Breast epithelium (tissue), 4 donors: ENCODE measurements around the gene PTPN4. TPM values are rescaled to one million over a fixed set of nuclear protein-coding genes. Genes with fewer than 3 reads are reported as not detected.

Experiments used
- DNase-seq, 2 donors: peaks; one replicate each; pipeline ENCODE4 v3.0.0-alpha.2; 2019; ENCODE audit warnings: low spot score in 2 of 2
- H3K27ac ChIP-seq, 2 donors: fragments of 200-600 bp; sonication (generic) in 1 of 2; one replicate each; pipeline ENCODE4 v1.5.1; 2016 to 2019; ENCODE audit warnings: mild to moderate bottlenecking in 1 of 2
- H3K27me3 ChIP-seq, 2 donors: fragments of 200-600 bp; sonication (generic) in 1 of 2; one replicate each; pipeline versions ENCODE4 v1.5.1 to v1.6.0; 2017 to 2019; ENCODE audit warnings: control low read depth in 1 of 2, mild to moderate bottlenecking in 1 of 2
- H3K36me3 ChIP-seq: fragments of 200-600 bp; one replicate; pipeline ENCODE4 v1.5.1; 2019
- H3K4me1 ChIP-seq, 2 donors: fragments of 200-600 bp; sonication (generic); one replicate each; pipeline ENCODE4 v1.5.1; 2016 to 2019; ENCODE audit warnings: control low read depth in 1 of 2
- H3K4me3 ChIP-seq, 3 donors: fragments of 200-600 bp; sonication (generic); 1 replicate in 2 of 3; 2 replicates in 1 of 3; pipeline ENCODE4 v1.5.1; 2016 to 2019; ENCODE audit warnings: mild to moderate bottlenecking in 3 of 3, moderate library complexity in 2 of 3
- H3K9me3 ChIP-seq, 2 donors: fragments of 200-600 bp; sonication (generic) in 1 of 2; one replicate each; pipeline ENCODE4 v1.5.1; 2016 to 2019; ENCODE audit warnings: control low read depth in 1 of 2
- CTCF ChIP-seq, 3 donors: fragments of 450-650 bp; IDR thresholded peaks; one replicate each; pipeline ENCODE4 v1.5.1; 2016 to 2017; ENCODE audit warnings: antibody characterized with exemption in 3 of 3, mild to moderate bottlenecking in 3 of 3, moderate library complexity in 3 of 3
- POLR2A ChIP-seq: fragments of 450-650 bp; IDR thresholded peaks from one replicate; pipeline ENCODE4 v1.6.1; 2016; ENCODE audit warnings: antibody characterized with exemption, mild to moderate bottlenecking, moderate library complexity
- POLR2AphosphoS5 ChIP-seq, 3 donors: sonication (generic); formaldehyde crosslinking; IDR thresholded peaks; one replicate each; pipeline ENCODE4 v1.6.1; 2017; ENCODE audit warnings: antibody characterized with exemption in 3 of 3
- intact Hi-C: fragments of 100-400 bp; cut with DNase I; formaldehyde crosslinking; loops from one replicate; pipeline ENCODE4 v1.15.1; 2023; ENCODE audit warnings: low total_unique reads
- total RNA-seq, 3 donors: library from RNA; depleted of rRNA; stranded (reverse); fragments of >200 nt; gene quantifications; one replicate each; pipeline ENCODE4 v1.1.0, GENCODE V29; 2016

PTPN4 gene
- total RNA-seq, 3 donors from 2014 or later: 29.1 to 49.6 (median 38.7) TPM

GRCh38 chr2:119819846-119820245 is 60.1 kb downstream of the PTPN4 start:
- Histone ChIP-seq H3K4me3 (no peak overlapping the region), H3K36me3 (no peaks in the 10 kb centered on the region), H3K27ac (no peak overlapping the region), H3K27me3 (no peaks in the 10 kb centered on the region), H3K9me3 (peaks cover 0 to 8% of the 10 kb centered on the region in 2 donors), H3K4me1 (no peaks in the 10 kb centered on the region)
- TF ChIP-seq CTCF (IDR thresholded peaks at IDR 0.05): no peak
- no peak for TF ChIP-seq POLR2A
- no peak for TF ChIP-seq POLR2AphosphoS5 (IDR thresholded peaks at IDR 0.05)
- DNase-seq: no peak
- intact Hi-C loops: loop anchor here (10.0 kb wide), 1 partner anchor 65 kb away; the partner anchor contains the start of gene PTPN4

GRCh38 chr2:119820275-119820674 is 60.6 kb downstream of the PTPN4 start:
- Histone ChIP-seq H3K9me3 (peaks cover 0 to 8% of the 10 kb centered on the region in 2 donors), H3K27ac (no peak overlapping the region), H3K4me1 (no peaks in the 10 kb centered on the region), H3K4me3 (no peak overlapping the region), H3K27me3 (no peaks in the 10 kb centered on the region), H3K36me3 (no peaks in the 10 kb centered on the region)
- intact Hi-C loops: loop anchor here (10.0 kb wide), 1 partner anchor 65 kb away; the partner anchor contains the start of gene PTPN4
- TF ChIP-seq POLR2A (no peak), CTCF (IDR thresholded peaks at IDR 0.05) (no peak), POLR2AphosphoS5 (IDR thresholded peaks at IDR 0.05) (no peak)
- DNase-seq: no peak

GRCh38 chr2:119821266-119821665 is 61.5 kb downstream of the PTPN4 start:
- peaks cover 0 to 8% of the 10 kb centered on the region in 2 donors for H3K9me3 ChIP-seq
- H3K36me3 ChIP-seq: no peaks in the 10 kb centered on the region
- DNase-seq: no peak
- no peaks in the 10 kb centered on the region for H3K27me3 ChIP-seq
- H3K27ac ChIP-seq: no peak overlapping the region
- H3K4me1 ChIP-seq: no peaks in the 10 kb centered on the region
- intact Hi-C loops: loop anchor here (10.0 kb wide), 1 partner anchor 66 kb away; the partner anchor contains the start of gene PTPN4
- no peak overlapping the region for H3K4me3 ChIP-seq
- no peak for TF ChIP-seq POLR2A
- no peak for TF ChIP-seq POLR2AphosphoS5 (IDR thresholded peaks at IDR 0.05)
- TF ChIP-seq CTCF (IDR thresholded peaks at IDR 0.05): no peak

DNA sequence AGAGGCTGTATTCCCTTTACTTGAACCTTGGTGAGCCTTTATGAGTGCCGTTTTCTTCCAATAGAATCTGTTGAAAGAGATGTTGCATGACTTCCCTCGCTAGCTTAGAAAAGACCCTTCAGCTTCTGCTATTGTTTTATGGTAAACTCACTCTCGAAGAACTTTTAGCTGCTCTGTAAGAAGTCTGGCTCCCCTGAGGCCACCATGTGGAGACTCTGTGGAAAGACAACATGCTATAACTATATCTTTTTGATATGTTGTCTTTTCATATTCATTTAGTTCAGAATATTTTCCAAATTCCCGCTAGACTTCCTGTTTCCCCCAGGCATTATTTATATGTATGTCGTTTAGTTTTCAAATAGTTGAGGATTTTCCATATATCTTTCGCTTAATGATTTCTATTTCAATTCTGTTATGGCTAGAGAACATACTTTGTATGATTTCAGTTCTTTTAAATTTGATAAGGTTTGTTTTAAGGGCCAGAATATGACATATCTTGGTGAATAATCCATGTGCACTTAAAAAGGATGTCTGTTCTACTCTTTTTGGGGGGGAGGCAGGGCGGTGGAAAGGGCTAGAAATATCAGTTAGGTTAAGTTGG is 64.1 kb downstream of the PTPN4 start:
- no peaks in the 10 kb centered on the region for H3K9me3 ChIP-seq
- intact Hi-C loops: loop anchor here (10.0 kb wide), 1 partner anchor 69 kb away; the partner anchor contains the start of gene PTPN4
- TF ChIP-seq CTCF (IDR thresholded peaks at IDR 0.05) (peak in 1 of 3 donors; percentile 45), POLR2AphosphoS5 (IDR thresholded peaks at IDR 0.05) (no peak)

DNA sequence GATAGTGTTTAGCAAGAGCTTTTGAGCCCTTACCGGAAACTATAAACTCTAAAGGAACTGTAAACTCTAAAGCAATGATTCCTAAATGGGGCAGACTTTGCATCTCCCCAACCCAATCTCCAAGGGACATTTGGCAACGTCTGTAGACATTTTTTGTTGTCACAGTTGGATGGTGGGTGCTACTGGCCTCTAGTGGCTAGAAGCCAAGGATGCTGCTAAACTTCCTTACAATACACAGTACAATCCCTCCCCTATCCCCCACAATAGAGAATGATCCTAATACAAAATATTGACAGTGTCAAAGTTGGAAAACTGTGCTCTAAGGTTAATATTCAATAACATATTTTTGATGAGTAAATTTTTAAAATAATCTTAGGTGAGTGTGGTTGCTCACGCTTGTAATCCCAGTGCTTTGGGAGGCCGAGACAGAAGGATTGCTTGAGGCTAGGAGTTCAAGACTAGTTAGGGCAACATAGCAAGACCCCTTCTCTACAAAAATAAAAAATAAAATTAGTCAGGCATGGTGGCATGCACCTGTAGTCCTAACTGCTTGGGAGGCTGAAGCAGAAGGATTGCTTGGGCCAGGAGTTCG is 66.7 kb downstream of the PTPN4 start:
- no peak for DNase-seq
- intact Hi-C loops: loop anchor here (10.0 kb wide), 1 partner anchor 72 kb away; the partner anchor contains the start of gene PTPN4
- no peaks in the 10 kb centered on the region for H3K27me3 ChIP-seq
- H3K27ac ChIP-seq: no peak overlapping the region
- no peaks in the 10 kb centered on the region for H3K4me1 ChIP-seq
- H3K4me3 ChIP-seq: no peak overlapping the region
- no peaks in the 10 kb centered on the region for H3K36me3 ChIP-seq
- TF ChIP-seq POLR2A (no peak), CTCF (IDR thresholded peaks at IDR 0.05) (peak in 1 of 3 donors; percentile 11), POLR2AphosphoS5 (IDR thresholded peaks at IDR 0.05) (no peak)
- no peaks in the 10 kb centered on the region for H3K9me3 ChIP-seq

More for the DNA sequence above, 64.1 kb downstream of the PTPN4 start:
- Histone ChIP-seq H3K27me3 (no peaks in the 10 kb centered on the region), H3K4me1 (no peaks in the 10 kb centered on the region), H3K27ac (no peak overlapping the region), H3K4me3 (no peak overlapping the region), H3K36me3 (no peaks in the 10 kb centered on the region)
- DNase-seq: no peak
